Bone marrow (tissue), 2 donors: Measurements from ENCODE around the gene NIF3L1.
A peak's percentile ranks its signal among the peaks of the same experiment; 100 is the strongest.

Experiments used
- DNase-seq, 2 donors: peaks; one replicate each; lab custom pipeline; 2025; lab: John Stamatoyannopoulos, UW

Gene NIF3L1, protein sequence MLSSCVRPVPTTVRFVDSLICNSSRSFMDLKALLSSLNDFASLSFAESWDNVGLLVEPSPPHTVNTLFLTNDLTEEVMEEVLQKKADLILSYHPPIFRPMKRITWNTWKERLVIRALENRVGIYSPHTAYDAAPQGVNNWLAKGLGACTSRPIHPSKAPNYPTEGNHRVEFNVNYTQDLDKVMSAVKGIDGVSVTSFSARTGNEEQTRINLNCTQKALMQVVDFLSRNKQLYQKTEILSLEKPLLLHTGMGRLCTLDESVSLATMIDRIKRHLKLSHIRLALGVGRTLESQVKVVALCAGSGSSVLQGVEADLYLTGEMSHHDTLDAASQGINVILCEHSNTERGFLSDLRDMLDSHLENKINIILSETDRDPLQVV

DNA sequence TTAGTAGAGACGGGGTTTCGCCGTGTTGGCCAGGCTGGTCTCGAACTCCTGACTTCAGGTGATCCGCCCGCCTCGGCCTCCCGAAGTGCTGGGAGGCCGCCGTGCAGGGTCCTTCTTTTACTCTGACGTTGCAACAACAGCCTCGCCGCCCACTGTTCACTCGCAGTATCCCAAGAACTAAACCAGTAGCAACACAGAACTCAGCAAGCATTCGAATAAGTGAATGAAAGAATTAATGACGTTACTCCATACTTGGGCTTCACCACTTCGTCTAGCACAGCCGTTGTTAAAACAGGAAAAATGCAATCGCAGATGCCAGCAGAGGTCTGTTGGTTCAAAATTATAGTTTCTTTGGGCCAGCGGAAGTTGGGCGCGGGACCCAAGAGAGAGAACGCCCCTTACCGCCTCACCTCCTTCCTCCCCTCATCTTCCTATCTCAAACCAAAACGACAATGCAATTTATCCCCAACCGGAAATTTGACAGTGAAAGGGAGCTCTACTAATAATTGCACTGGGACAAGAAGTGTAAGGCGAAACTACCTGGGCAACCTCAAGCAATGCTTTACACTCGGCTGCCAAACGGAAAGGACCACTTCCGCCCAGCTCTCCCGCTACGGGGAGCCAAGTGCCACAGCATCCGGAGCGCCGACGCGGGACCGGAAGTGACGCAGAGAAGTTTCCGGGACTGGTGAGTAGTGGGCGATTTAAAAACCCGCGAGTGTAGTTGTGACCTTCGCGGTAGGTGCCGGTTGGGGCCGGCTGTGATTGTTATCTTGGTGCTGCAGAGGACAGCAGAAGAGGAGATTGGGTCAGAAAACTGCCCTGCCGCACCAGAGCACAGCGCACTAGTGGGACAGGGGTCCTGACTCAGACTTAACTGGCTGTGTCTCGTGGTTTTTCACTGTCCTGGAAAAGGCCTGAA, at the start of gene NIF3L1, which contains the start of gene PPIL3:
Gene NIF3L1, plus strand, starts transcription at position 668 of the 922 bp plus-strand sequence. CDS start 2,573 bp downstream, outside the sequence.
Gene PPIL3, minus strand, starts transcription at position 374 of the 922 bp plus-strand sequence. CDS start 1,462 bp downstream, outside the sequence.
- DNase-seq, result peak; percentile 90 to 91

DNA sequence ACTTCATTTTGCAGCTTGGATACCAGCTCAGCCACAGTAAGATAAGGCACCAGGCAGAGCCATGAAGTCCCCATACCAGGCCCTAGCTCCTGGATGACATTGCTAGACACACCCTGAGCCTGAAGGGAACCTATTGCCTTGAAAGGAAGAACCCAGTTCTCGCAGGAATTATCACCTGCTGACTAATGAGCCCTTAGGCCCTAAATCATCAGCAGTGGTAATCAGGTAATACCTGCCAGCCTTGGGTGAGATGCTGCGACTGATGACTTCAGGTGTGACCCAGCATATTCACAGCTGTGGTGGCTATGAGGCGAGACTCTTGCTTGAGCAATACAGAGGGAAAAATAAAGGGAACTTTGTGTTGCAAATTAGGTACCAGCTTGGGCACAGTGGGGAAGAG, 49.7 kb upstream of the NIF3L1 start:
- no peak for DNase-seq

DNA sequence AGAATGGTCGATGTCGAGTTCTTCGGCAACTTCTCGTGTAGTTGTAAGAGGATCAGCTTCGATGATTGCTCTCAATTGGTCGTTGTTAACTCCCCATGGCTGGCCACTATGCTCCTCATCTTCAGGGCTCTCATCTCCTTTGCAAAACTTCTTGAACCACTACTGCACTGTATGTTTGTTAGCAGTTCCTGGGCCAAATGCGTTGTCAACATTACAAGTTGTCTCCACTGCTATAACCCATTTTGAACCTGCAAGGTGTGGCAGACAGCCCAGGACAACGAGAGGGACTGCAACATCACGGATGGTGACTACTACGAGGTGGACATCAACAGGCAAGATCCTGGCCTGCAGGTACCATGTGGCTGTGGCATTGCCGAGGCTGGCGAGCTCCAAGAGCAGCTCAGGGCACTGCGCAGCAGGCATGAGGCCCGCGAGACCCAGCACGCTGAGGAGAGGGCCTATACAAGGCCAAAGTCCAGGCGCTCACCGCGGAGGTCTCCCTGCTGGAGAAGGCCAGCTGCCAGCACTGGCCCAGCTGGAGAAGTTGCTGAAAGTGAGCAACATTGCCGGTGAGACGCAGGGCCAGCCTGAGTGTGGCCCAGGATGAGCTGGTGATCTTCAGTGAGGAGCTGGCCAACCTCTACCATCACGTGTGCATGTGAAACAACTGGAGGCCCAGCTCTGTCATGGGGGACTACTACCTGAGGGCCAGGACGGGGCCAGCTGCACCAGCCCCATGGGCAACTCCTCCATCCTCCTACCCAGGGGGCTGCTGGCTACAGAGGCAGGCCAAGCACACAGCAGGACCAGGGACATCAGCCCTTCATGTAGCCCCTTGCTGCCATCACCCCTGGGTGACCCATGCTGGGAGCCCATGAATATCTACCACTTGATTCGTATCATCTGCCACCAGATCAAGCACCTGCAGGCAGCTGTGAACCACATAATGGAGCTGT, 44.9 kb upstream of the NIF3L1 start:
- DNase-seq, result no peak

DNA sequence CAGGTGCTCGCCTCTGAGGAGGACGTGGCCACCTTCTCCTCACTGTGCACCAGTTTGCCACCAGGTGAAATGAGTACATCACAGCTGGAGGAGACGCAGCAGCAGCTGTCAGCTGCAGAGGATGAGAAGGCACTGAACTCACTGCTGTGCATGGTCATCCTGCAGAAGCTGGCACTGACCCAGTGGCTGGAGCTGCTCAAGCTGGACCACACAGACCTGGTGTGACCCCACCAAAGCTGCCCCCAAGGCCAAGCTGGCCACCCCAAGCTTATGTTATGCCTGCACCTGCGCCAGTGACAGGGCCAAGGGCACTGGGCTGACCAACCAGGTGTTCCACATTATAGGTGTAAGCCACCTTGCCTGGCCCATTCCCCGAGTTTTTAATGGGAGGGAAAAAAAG, 44.0 kb upstream of the NIF3L1 start:
- no peak for DNase-seq

DNA sequence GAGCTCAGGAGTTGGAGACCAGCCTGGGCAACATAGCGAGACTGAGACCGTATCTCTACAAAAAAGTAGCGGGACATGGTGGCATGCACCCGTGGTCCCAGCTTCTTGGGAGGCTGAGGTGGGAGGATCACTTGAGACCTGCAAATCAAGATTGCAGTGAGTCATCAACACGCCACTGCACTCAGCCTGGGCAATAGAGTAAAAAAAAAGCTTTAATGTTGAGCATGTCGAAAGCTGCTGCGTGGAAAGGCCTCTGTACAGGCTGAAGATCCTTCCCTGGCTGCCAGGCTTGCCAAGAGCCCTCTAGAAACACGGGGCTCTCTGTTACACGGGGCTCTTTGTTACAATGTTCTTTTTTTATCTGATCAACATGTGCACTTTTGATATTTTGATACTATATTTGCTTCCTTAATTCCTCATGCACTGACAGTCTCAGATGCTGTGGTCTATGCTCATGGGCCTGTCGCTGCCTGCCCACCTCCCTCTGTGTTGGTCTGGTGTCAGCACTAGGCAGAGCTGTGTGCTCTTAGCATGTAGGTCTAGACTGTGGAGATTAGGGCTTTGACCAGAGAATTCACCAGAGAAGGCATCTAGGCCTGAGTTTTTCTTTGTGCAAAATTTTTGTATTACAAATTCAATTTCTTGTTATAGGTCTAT, 43.4 kb upstream of the NIF3L1 start:
- no peak for DNase-seq

DNA sequence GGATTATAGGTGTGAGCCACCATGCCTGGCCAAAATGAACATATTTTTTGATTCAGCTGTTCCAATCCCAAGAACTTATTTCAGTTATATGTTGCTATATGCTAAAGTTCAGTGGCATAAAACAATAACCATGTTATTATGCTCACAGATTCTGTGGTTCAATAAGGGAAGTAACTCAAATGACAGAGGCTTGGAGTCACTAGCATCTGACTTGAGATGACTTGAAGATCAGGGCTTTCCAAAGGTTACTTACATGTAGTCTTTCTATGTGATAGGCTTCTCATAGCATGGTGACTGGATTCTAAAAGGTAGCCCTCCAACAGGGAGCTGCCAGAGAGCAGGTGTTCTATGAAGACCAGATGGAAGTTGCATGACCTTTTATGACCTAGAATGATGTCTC, 41.9 kb upstream of the NIF3L1 start:
- no peak for DNase-seq

DNA sequence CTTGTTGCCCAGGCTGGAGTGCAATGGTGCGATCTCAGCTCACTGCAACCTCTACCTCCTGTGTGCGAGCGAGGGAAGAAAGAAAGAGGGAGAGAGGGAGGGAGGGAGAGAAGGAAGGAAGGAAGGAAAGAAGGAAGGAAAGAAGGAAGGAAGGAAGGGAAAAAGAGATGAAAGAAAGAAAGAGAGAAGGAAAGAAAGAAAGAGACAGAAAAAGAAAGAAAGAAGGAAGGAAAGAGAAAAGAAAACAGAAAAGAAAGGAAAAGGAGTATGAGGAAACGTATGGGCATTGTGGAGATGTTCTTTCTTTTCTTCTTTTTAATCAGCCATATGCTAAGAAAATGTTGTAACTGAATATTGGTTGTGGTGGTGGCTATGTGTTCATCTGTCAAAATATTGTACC, 41.2 kb upstream of the NIF3L1 start:
- no peak for DNase-seq

DNA sequence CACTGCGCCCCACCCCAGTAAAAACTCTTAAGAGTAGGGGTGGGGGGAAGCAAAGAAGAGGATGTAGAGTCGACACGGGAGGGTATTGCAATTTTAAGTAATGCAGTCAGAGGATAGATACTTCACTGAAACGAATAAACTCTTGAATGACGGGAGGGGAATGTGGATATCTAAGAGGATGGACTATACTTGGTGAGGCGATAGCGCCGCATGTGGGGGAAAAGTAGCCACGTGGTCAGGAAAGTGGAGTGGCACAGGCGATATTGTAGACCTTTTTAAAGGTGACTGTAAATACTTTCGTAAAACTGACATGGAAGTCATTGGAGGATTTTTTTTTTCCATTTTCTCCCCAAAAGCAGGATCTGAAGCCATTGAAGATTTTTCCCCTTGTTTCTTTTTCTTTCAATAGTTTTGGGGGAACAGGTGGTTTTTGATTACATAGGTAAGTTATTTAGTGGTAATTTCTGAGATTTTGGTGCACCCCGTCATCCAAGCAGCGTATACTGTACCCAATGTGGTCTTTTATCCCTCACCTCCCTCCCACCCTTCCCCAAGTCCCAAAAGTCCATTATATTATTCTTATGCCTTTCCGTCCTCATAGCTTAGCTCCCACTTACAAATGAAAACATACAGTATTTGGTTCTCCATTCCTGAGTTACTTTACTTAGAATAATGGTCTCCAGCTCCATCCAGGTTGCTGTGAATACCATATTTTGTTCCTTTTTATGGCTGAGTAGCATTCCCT, 38.5 kb upstream of the NIF3L1 start:
- DNase-seq, result no peak

DNA sequence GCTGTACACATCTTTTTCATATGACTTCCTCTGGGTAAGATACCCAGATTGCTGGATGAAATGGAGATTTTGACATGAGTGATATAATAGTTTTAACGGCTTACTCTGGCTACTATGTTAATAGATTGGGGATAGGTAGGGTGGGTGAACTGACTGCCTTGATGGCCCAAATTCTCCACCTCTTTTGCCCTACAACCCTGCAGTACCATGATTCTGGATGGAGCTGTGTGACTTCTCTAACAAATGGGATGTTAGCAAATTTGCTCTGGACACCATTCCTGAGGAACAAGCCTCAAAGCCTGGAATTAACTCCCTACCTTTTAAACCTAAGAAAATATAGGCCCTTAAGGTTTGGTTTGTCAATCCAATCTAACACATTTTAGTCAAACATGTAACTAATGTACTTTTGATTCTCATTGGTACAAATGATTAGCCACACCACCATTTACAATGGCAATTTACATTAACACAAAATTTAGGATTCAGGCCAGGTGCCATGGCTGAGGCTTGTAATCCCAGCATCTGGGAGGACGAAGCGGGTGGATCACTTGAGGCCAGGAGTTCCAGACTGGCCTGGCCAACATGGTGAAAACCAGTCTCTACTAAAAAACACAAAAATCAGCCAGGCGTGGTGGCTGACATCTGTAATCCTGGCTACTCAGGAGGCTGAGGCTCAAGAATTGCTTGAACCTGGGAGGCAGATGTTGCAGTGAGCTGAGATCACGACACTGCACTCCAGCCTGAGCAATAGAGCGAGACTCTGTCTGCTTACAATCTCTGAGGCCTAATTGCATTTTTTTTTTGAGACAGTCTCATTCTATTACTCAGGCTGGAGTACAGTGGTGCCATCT, 37.5 kb upstream of the NIF3L1 start:
- DNase-seq, result no peak

DNA sequence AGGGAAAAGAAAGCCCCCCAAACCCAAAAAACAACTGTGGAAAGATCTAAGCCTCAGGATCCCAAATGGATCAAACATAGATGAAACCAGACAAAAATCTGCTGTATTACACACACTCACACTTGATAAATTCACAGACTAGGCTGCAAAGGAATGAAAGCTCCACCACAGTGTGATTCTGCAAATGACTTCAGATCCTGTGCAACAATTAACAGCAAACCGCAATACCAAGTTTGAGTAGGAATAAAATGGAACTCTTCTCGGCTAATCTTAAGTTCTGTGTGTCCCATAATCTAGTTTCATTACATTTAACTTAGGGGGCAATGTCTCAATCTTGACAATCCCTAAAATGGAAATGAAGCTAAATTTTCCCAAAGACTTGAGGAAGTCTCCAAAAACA, 36.6 kb upstream of the NIF3L1 start:
- DNase-seq, result no peak

DNA sequence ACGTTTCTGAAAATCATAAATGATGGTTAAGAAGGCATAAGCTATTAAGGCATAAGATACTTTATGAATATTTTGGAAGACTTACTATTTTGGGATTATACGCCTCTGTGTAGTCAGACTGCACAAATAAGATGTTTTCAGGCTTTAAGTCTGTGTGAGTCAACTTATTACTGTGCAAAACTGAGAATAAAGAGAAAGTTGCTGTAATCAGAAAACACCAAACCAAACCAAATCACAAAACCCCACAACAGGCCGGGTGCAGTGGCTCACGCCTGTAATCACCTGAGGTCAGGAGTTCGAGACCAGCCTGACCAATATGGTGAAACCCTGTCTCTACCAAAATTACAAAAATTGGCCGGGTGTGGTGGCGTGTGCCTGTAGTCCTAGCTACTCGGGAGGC, 32.4 kb upstream of the NIF3L1 start:
- DNase-seq, result no peak

DNA sequence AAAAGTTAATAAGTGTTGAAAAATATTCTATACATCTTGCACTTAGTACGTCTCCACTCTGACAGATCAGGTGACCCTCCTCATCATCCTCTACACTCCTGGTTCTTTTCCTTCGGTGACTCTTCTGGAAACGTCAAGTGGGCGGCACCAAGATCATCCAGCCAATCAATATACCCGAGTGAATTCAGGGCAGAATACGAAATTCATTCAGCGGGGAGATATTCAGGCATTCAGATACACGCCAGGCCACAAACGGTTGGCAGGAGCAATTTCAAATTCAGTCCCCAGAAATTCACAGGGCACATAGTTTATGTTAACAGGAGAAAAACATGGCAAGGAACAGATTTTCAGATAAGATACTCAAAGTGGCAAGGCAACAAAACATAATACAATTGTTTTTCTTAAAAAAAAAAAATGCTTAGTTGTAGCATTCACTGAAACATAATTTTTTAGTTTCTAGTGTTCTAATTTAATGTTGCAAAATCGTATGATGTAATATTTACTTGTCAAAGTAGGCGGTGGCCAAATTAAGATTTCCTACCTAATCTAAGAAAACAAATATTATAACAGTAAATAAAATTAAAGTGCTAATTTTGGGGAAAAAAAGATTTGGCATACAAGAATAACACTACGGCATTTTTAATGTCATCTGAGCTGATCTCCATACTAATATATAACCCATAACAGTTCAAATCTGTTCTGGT, 28.9 kb upstream of the NIF3L1 start:
- DNase-seq, result no peak

DNA sequence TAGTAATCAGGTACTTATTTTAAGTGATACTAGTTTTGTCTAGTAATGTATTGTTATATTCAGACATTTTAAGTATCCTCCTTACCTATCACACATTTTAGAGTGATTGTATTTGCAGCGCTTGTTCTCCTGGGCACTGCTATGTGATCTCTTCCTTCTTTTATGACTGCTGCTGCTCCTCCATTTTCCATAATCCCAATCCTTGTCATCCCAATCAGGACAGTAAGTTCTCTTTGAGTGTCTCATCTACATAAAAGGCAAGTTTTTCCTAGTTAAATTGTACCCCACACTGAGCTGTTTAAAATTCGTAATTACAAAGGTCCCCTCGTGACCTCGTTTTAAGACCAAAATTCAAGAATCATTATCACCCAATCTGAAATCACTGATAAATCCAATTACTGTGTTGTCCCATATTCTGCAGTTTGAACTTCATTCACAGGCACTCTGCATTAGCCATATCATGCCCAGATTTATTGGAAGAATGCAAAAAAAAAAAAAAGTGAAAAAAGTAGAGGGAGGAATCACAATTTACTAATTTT, 27.5 kb upstream of the NIF3L1 start:
- no peak for DNase-seq

DNA sequence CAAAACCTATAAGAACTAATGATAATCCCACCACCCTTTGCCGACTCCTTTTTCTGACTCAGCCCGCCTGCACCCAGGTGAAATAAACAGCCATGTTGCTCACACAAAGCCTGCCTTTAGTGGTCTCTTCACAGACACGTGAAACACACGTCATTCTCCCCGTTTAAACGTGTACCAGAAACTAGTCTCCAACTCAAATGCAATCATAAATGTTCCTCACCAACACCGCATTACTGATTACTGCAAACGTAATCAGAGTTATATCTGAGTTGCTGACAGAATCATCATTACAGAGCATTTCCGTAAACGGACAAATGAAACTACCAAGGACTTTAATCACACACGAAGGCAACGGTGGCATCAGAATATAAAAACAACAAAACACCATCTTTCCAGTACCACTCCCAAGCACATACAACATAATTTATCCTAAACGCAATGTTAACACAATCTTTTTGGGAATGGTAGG, 26.6 kb upstream of the NIF3L1 start:
- DNase-seq, result no peak

DNA sequence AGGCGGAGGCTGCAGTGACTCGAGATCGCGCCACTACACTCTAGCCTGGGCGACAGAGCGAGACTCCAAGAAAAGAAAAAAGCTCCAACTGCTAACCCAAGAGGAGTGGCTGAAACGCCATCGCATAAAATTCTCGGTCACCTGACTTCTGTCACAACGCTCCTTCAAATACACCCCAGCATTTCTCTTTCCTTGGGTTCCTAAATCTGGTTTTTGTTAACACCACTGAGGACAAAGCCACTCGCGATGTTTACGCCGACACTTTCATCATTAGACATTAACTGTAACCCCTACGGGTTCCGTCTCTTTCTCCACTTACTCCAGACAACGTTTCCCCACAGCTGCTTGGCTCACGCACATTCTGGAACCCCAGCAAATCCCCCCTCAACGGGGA, 25.4 kb upstream of the NIF3L1 start:
- DNase-seq, result peak in 1 of 2 donors; percentile 32

DNA sequence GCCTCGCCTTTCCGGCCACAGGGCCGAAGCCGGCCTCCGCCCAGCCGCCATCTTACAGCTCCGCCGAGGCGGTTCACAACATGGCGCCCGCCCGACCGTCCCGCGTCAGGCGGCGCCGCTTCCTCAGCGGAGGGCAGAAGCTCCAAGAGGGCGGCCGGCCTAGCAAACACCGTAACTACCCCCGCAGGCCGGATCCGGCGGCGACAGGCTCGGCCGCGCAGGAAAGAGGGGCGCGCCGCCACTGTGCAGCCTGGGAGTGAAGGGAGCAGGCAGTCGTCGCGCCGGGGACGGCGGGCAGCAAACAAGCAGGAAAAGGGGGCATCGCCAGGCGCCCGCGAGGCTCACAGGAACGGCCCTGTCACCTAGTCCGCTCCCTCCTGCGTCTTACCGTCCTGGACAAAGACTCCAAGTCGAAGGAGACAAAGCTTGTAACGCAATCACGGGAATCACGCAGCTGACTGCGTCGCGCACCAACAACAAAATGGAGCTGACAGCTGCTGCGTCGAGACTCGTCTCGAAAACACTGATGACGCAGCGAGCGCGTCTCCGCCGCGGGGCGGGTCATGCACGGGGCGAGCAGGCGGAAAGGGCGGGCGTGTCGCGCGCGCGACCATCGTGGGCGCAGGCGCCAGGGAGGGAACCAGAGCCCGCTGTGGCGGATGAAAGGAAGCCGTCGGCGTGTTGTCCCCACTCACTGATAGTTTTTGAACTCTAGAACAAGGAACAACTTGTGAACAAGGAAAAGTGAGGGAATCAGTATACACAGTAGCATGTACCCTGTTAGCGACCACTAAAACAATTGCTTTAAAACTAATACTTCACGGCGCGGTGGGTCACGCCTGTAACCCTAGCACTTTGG, 24.8 kb upstream of the NIF3L1 start, which contains the start of gene CLK1:
Gene CLK1, minus strand, starts transcription at position 483 of the 859 bp plus-strand sequence. CDS start 2,796 bp downstream, outside the sequence.
- peak; percentile 84 to 91 for DNase-seq

DNA sequence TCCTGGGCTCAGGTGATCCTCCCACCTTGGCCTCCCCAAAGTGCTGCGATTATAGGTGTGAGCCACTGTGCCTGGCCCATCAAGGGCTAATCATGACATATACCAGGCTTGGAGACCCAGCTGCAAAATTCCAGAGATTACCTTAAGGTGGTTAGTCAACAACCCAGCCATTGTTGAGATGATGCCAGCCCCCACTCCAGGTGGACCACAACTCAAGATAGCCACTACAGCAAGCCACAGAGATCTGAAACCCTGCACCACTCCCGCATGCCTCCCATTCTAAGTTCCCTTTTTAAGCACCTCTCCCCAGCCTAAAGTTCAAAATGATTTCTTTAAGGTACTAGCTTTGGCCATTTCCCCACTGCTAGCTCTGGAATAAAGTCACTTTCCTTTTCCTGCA, 20.2 kb upstream of the NIF3L1 start:
- DNase-seq, result no peak
